HepG2 (cell line): ENCODE results near the gene CLEC10A. TPM values are rescaled to one million over a fixed set of nuclear protein-coding genes. Genes with fewer than 3 reads are reported as not detected.
A peak's percentile ranks its signal among the peaks of the same experiment; 100 is the strongest.

Experiments used
- ATAC-seq: fragments of 200-7000 bp; cut with Tn5 transposase; 3 replicates; pipeline ENCODE4 v1.9.1; 2020; ENCODE audit warnings: mild to moderate bottlenecking, moderate library complexity
- BruUV-seq: library from RNA; stranded (reverse); fragments of 400-500 nt; replicated peaks from 2 replicates; lab custom pipeline; 2021; lab: Mats Ljungman, UMichigan
- CTCF ChIA-PET: fragments of 300-600 bp; formaldehyde crosslinking; extraction: SDS; loops from one replicate; lab custom pipeline; 2021; ENCODE audit warnings: low total read pairs, inconsistent platforms, low intra/inter-chr PET ratio; lab: Yijun Ruan, JAX
- POLR2A ChIA-PET: fragments of 350-600 bp; sonication (Branson Sonifier 250); formaldehyde crosslinking; loops from one replicate; lab custom pipeline; 2020; ENCODE audit warnings: antibody characterized with exemption, inconsistent platforms; lab: Yijun Ruan, JAX
- DNase-seq: peaks from one replicate; pipeline ENCODE4 v3.0.0-alpha.2; 2015; ENCODE audit warnings: low spot score
- FAIRE-seq: peaks from 3 replicates; lab custom pipeline; 2011; peaks lifted over from hg19 to GRCh38; lab: Jason Lieb, UNC
- H2AFZ ChIP-seq: one replicate; pipeline ENCODE4 v1.6.1; 2011; ENCODE audit warnings: low read length, inconsistent platforms
- H3K27ac ChIP-seq: fragments of 300-600 bp; 3 replicates; pipeline ENCODE4 v1.8.0; 2011; ENCODE audit warnings: mixed run types, mild to moderate bottlenecking, mixed read lengths, low read length, inconsistent platforms; ENCODE audit not compliant: insufficient read depth; ENCODE audit errors: extremely low read length
- H3K27me3 ChIP-seq, 2 experiments: fragments of 200-600 bp in 1 of 2; 2 replicates in 1 of 2; 3 replicates in 1 of 2; pipeline versions ENCODE4 v1.6.0 to v1.8.0; 2011; ENCODE audit warnings: low read length in 2 of 2, mild to moderate bottlenecking in 2 of 2, moderate library complexity in 2 of 2, inconsistent platforms in 1 of 2; ENCODE audit not compliant: insufficient read depth in 2 of 2, control insufficient read depth in 1 of 2
- H3K36me3 ChIP-seq, 2 experiments: fragments of 200-600 bp in 1 of 2; replicated peaks in 1 of 2; 2 replicates in 1 of 2; 3 replicates in 1 of 2; pipeline versions ENCODE4 v1.5.1 to v1.8.0; 2011; ENCODE audit warnings: low read length in 2 of 2, inconsistent platforms in 1 of 2; ENCODE audit not compliant: insufficient read depth in 2 of 2, control insufficient read depth in 1 of 2
- H3K4me1 ChIP-seq: 2 replicates; pipeline ENCODE4 v1.5.1; 2012; ENCODE audit warnings: low read length, inconsistent platforms; ENCODE audit not compliant: insufficient read depth
- H3K4me2 ChIP-seq: 2 replicates; pipeline ENCODE4 v1.6.0; 2011; ENCODE audit warnings: low read depth, low read length, inconsistent platforms
- H3K4me3 ChIP-seq, 3 experiments: fragments of 200-600 bp in 1 of 3; sonication (generic), shearing (Covaris generic) in 1 of 3; replicated peaks in 1 of 3; 2 replicates each; pipeline ENCODE4 v1.5.1; 2011 to 2016; ENCODE audit warnings: low read length in 3 of 3, inconsistent platforms in 2 of 3, low read depth in 2 of 3, mild to moderate bottlenecking in 2 of 3, control low read depth in 1 of 3, mixed read lengths in 1 of 3; ENCODE audit not compliant: insufficient read depth in 1 of 3
- H3K79me2 ChIP-seq: one replicate; pipeline ENCODE4 v1.6.1; 2011; ENCODE audit warnings: low read length, inconsistent platforms; ENCODE audit not compliant: insufficient read depth
- H3K9ac ChIP-seq: 2 replicates; pipeline ENCODE4 v1.6.0; 2011; ENCODE audit warnings: mild to moderate bottlenecking, low read depth, low read length, inconsistent platforms; ENCODE audit not compliant: insufficient read depth
- H3K9me3 ChIP-seq: 2 replicates; pipeline ENCODE4 v1.5.1; 2012; ENCODE audit warnings: mild to moderate bottlenecking, low read length
- H4K20me1 ChIP-seq: 2 replicates; pipeline ENCODE4 v1.6.0; 2011; ENCODE audit warnings: inconsistent platforms, mild to moderate bottlenecking, low read length, moderate library complexity; ENCODE audit not compliant: insufficient read depth
- FLYWCH1 ChIP-seq: sonication (generic); formaldehyde crosslinking; IDR thresholded peaks from 2 replicates; pipeline ENCODE4 v1.8.1; 2023; ENCODE audit warnings: mild to moderate bottlenecking, missing genetic modification reagents
- FOXO4 ChIP-seq: sonication (generic); formaldehyde crosslinking; conservative IDR thresholded peaks from 2 replicates; pipeline ENCODE4 v1.8.1; 2023; ENCODE audit warnings: missing genetic modification reagents
- IKZF1 ChIP-seq: fragments of 450-650 bp; IDR thresholded peaks from 2 replicates; pipeline ENCODE4 v1.7.1; 2016
- KAT7 ChIP-seq: IDR thresholded peaks from 2 replicates; pipeline ENCODE4 v1.6.1; 2018; ENCODE audit warnings: borderline replicate concordance, missing compliant biosample characterization
- LCORL ChIP-seq, 2 experiments: fragments of 450-650 bp in 1 of 2; sonication (generic) in 1 of 2; formaldehyde crosslinking in 1 of 2; IDR thresholded peaks; 2 replicates each; pipeline versions ENCODE4 v1.5.0 to v1.6.1; 2017 to 2020; ENCODE audit warnings: antibody characterized with exemption in 1 of 2, missing genetic modification reagents in 1 of 2
- NFYB ChIP-seq: sonication (generic); formaldehyde crosslinking; IDR thresholded peaks from 2 replicates; pipeline ENCODE4 v1.4.0; 2020; ENCODE audit warnings: missing genetic modification reagents
- ZBTB40 ChIP-seq, 2 experiments: fragments of 450-650 bp in 1 of 2; sonication (generic) in 1 of 2; formaldehyde crosslinking in 1 of 2; IDR thresholded peaks; 2 replicates each; pipeline versions ENCODE4 v1.6.1 to v1.8.0; 2016 to 2022; ENCODE audit warnings: antibody characterized with exemption in 1 of 2, mild to moderate bottlenecking in 1 of 2, missing genetic modification reagents in 1 of 2
- ZNF326 ChIP-seq: sonication (generic); formaldehyde crosslinking; IDR thresholded peaks from 2 replicates; pipeline ENCODE4 v1.4.0; 2020; ENCODE audit warnings: missing genetic modification reagents, borderline replicate concordance
- ZNF598 ChIP-seq: sonication (generic); formaldehyde crosslinking; IDR thresholded peaks from 2 replicates; pipeline ENCODE4 v1.5.1; 2020; ENCODE audit warnings: mild to moderate bottlenecking, missing genetic modification reagents, borderline replicate concordance
- WGBS: methylation state at CpG from one replicate; pipeline ENCODE4 v1.1.6; 2017; ENCODE audit warnings: low lambda C conversion rate; 5-methylcytosine and 5-hydroxymethylcytosine counted together
- in situ Hi-C: cut with HindIII; loops from 2 replicates; pipeline ENCODE4 v1.10.0; 2017; ENCODE audit warnings: low pct_unique_long_range_greater_than_20kb; ENCODE audit not compliant: extremely low pct_ligation_motif_present
- intact Hi-C: fragments of 100-400 bp; cut with micrococcal nuclease; formaldehyde crosslinking; loops from one replicate; pipeline ENCODE4 v1.10.0; 2022; ENCODE audit not compliant: unreplicated experiment
- polyA plus RNA-seq, 8 experiments: library from polyadenylated mRNA; depleted of rRNA in 3 of 8; stranded (reverse) in 7 of 8; unstranded in 1 of 8; fragments of >200 nt; fragmentation: Illumina TruSeq in 4 of 8; extraction: Trizol in 4 of 8; gene quantifications; 2 replicates each; pipeline versions ENCODE4 v1.2.1 to v1.2.3, GENCODE V29; 2011 to 2016; ENCODE audit warnings: low read depth in 4 of 8, missing spikeins in 1 of 8, mixed read lengths in 1 of 8; ENCODE audit not compliant: insufficient read depth in 1 of 8
- total RNA-seq, 5 experiments: library from RNA; depleted of rRNA; stranded (reverse); fragments of >200 nt; fragmentation: Illumina TruSeq; extraction: Trizol; gene quantifications; 2 replicates each; pipeline ENCODE4 v1.2.3, GENCODE V29; 2016; ENCODE audit warnings: low read depth in 1 of 5

CLEC10A gene
- total and polyA plus RNA-seq, 2 of the 13 experiments (the other 11 are each of a cell fraction or from before 2014, with no cell fraction given): 0.33 TPM; not detected in 1

- Histone ChIP-seq H3K79me2 (peaks cover 64% of the 10 kb centered on the region), H3K4me1 (peaks cover 86% of the 10 kb centered on the region), H2AFZ (no peak overlapping the region), H3K27me3 (peaks cover 0 to 5% of the 10 kb centered on the region in 2 experiments; a peak in 1 of 5 replicates), H4K20me1 (peaks cover 14% of the 10 kb centered on the region), H3K4me2 (peak overlapping the region; percentile 100), H3K9me3 (no peaks in the 10 kb centered on the region), H3K36me3 (peaks cover 1 to 19% of the 10 kb centered on the region in 2 experiments; a peak in 3 of 5 replicates), H3K27ac (peak overlapping the region; percentile 98), H3K4me3 (peak overlapping the region; percentile 86 to 99 (median 88)), H3K9ac (peak overlapping the region; percentile 97)
- BruUV-seq: no TSS peak
- peak; percentile 4 for ATAC-seq
- CTCF ChIA-PET: no interaction called here
- DNase-seq: peak; percentile 15
- in situ Hi-C loops: no loop called here
- WGBS: 17% methylated on average over 15 of the region's 15 CpGs
- POLR2A ChIA-PET: interaction anchor here (0.7 to 5.2 kb wide), 29 partner anchors 9 to 290 kb away, joined by 3 to 77 read pairs (median 8); partner anchors contain the start of genes ACADVL, ASGR1, DLG4 and GABARAP
- peak; percentile 87 for FAIRE-seq
- intact Hi-C loops: loop anchor here (2.0 kb wide), 1 partner anchor 19 kb away; no protein-coding TSS in a partner anchor
- TF ChIP-seq FOXO4 (CRISPR knock-in tag) (0 out of 2 replicates have a peak, but pooled peaks have one; percentile 36), FLYWCH1 (CRISPR knock-in tag) (no peak), ZNF326 (CRISPR knock-in tag) (no peak), KAT7 (CRISPR knock-in tag) (peak; percentile 91), IKZF1 (peak; percentile 84; the same call in 1 of the 2 replicates), ZBTB40 (IDR thresholded peaks at IDR 0.05) (peak; percentile 42), ZBTB40 (CRISPR knock-in tag; IDR thresholded peaks at IDR 0.05) (no peak), NFYB (CRISPR knock-in tag) (no peak), ZNF598 (no peak), LCORL (IDR thresholded peaks at IDR 0.05) (peak; percentile 43; the same call in 1 of the 2 replicates), LCORL (CRISPR knock-in tag; IDR thresholded peaks at IDR 0.05) (no peak)
Measured at GRCh38 chr17:7113273-7114071, 33.4 kb upstream of the CLEC10A start.
